ENCODE measurements around the gene CAPG. TPM values are rescaled to one million over a fixed set of nuclear protein-coding genes. Genes with fewer than 3 reads are reported as not detected.

CAPG gene, protein sequence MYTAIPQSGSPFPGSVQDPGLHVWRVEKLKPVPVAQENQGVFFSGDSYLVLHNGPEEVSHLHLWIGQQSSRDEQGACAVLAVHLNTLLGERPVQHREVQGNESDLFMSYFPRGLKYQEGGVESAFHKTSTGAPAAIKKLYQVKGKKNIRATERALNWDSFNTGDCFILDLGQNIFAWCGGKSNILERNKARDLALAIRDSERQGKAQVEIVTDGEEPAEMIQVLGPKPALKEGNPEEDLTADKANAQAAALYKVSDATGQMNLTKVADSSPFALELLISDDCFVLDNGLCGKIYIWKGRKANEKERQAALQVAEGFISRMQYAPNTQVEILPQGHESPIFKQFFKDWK
- polyA plus RNA-seq (not detected in 2 replicates), polyA minus RNA-seq (not detected in 2 replicates)

DNA sequence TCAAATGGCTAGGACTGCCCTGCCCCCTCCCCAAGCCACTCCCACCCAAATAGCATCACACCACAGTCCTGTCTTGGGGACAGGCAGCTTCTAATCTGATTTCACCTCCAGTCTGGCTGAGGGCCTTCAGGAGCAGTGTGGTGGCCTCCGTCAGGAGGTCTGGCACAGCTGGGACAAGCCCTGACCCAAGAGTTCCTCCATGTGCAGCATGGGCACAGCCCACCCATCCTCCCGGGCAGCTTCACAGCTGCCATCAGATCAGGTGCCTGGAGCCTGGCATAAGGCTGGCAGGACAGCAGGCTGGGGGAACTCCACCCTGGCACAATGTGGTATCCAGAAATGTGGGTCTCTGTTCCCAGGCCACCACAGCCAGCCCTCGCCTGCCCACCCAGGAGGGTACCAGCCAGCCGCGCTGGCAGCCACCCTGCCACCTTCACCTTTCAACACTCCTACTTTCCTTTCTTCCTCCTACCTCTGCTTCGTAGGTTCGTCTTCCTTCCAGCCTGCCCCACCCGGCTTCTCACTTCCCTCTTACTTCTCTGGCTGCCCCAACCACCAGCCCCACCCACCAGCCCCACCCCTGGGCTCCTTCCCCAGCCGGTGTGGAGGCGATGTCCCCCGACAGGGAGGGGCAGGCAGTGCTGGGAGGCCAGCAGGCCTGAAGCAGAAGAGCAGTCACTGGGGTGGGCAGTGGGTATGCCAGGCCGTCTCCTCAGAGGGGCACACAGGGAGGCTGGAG lies at the start of gene CAPG:
Gene CAPG (minus strand): TSS at position 522 of the 739 bp plus-strand sequence. CDS start 8,221 bp downstream, outside the sequence.
- H3K9me2 ChIP-seq (ENCODE audit: insufficient read depth, low read length) = no peaks in the 10 kb centered on the region
- no peaks in the 10 kb centered on the region for H3K79me2 ChIP-seq (replicated peaks; ENCODE audit: insufficient read depth, low read length)
- H4K20me1 ChIP-seq (ENCODE audit: insufficient read depth) = no peaks in the 10 kb centered on the region
- no peak within 1 kb of the TSS for H3K27ac ChIP-seq (ENCODE audit: low read length)
- no peaks in the 10 kb centered on the region for H3F3A ChIP-seq (ENCODE audit: insufficient read depth, low read length, poor library complexity, severe bottlenecking)
- no peaks in the 10 kb centered on the region for H3K9me3 ChIP-seq (ENCODE audit: low read length)
- TF ChIP-seq EZH2 (IDR thresholded peaks at IDR 0.05; ENCODE audit: borderline replicate concordance, insufficient read depth, low read length, poor library complexity, severe bottlenecking) = no peak
- no peak for TF ChIP-seq POLR2AphosphoS5 (IDR thresholded peaks at IDR 0.05)
- no peak for TF ChIP-seq CTCF (IDR thresholded peaks at IDR 0.05; ENCODE audit: poor library complexity, severe bottlenecking)
- TF ChIP-seq RAD21 (conservative IDR thresholded peaks at IDR 0.05) = no peak
- H3K9ac ChIP-seq (ENCODE audit: low read length) = no peak within 1 kb of the TSS
- no peak within 1 kb of the TSS for H3K4me3 ChIP-seq (ENCODE audit: low read length)
- no peak within 1 kb of the TSS for H3K4me2 ChIP-seq (ENCODE audit: low read length)
- peaks cover 17% of the 10 kb centered on the region for H3K27me3 ChIP-seq (ENCODE audit: insufficient read depth, low read depth, low read length)
- no peaks in the 10 kb centered on the region for H3K36me3 ChIP-seq (ENCODE audit: insufficient read depth, low read length)
- H2AFZ ChIP-seq (ENCODE audit: low read depth, low read length) = no peak within 1 kb of the TSS

GRCh38 chr2:85459771-85460170 lies 49.6 kb upstream of the CAPG start:
- no peak for TF ChIP-seq SMC3 (conservative IDR thresholded peaks at IDR 0.05; ENCODE audit: poor library complexity)
- TF ChIP-seq EP300 (conservative IDR thresholded peaks at IDR 0.05; ENCODE audit: poor library complexity, severe bottlenecking) = no peak
- no peak for TF ChIP-seq CTCF (IDR thresholded peaks at IDR 0.05; ENCODE audit: poor library complexity, severe bottlenecking)
- TF ChIP-seq REST (IDR thresholded peaks at IDR 0.05; ENCODE audit: borderline replicate concordance) = no peak
- TF ChIP-seq EZH2 (IDR thresholded peaks at IDR 0.05; ENCODE audit: borderline replicate concordance, insufficient read depth, low read length, poor library complexity, severe bottlenecking) = no peak
- no peak for TF ChIP-seq RAD21 (conservative IDR thresholded peaks at IDR 0.05)
- Histone ChIP-seq H3K4me3 (ENCODE audit: low read length) (no peak overlapping the region), H3K79me2 (replicated peaks; ENCODE audit: insufficient read depth, low read length) (no peaks in the 10 kb centered on the region), H3F3A (ENCODE audit: insufficient read depth, low read length, poor library complexity, severe bottlenecking) (no peaks in the 10 kb centered on the region), H3K9me3 (ENCODE audit: low read length) (no peaks in the 10 kb centered on the region), H3K27ac (ENCODE audit: low read length) (no peak overlapping the region), H3K27me3 (ENCODE audit: insufficient read depth, low read depth, low read length) (no peaks in the 10 kb centered on the region), H4K20me1 (ENCODE audit: insufficient read depth) (no peaks in the 10 kb centered on the region), H3K36me3 (ENCODE audit: insufficient read depth, low read length) (no peaks in the 10 kb centered on the region), H3K4me2 (ENCODE audit: low read length) (no peak overlapping the region), H3K9me2 (ENCODE audit: insufficient read depth, low read length) (no peaks in the 10 kb centered on the region), H3K9ac (ENCODE audit: low read length) (no peak overlapping the region), H2AFZ (ENCODE audit: low read depth, low read length) (no peak overlapping the region)
